Activated gamma-delta T cell treated with anti-CD3 and anti-CD28 coated beads, Interleukin-2, amount 50 U/mL, for 16 hours (primary cell): ENCODE results near the gene UGT1A7.

Experiments used
- DNase-seq: peaks from one replicate; pipeline ENCODE4 v3.0.0-alpha.2; 2020; ENCODE audit warnings: low read depth

The UGT1A7 gene

DNA sequence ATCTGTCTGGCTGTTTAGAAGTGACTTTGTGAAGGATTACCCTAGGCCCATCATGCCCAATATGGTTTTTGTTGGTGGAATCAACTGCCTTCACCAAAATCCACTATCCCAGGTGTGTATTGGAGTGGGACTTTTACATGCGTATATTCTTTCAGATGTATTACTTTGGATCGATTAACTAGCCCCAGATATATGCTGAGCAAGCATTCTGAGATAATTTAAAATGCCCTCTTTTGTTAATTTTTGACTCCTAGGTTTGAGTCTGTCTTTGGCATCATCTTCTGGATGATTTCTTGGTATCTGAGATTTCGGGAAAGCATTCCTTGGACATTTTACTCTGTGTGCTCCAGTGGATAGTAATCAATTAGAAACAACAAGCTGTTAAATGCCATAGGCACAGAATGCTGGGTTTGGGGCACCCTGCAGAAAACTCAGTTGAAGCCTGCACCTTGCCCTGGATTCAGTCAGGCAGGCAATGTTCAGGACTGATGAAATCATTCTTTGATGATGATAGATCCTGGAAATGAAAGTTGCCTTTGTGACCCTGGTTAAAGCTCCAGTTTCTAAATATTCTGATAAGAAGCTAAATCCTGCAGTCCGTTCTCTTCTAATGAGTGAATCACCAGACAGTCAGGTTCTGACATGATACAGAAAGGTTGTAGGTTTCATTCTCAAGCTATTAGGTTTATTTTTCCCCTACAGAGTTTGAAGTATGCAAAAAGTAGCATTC, 79.5 kb downstream of the UGT1A7 start:
- DNase-seq = no peak

DNA sequence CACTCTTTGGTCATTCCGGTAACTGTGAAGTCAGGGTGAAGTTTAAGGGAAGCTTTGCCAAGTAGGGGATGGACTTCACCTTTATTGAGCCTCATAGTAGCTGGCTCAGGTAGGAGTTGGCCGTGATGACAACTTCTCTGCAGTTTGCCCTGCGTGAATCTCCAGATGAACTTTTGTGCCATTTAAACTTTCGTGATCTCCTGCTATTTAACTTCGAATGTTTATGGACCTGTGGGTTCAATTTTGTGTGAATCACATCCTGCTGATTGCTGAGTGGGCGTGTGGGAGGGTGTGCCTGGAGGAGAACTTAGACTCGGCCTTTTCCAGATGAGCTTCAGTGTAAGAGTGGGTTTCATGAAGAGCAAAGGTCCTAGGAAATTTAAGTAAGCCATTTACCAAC, 82.6 kb downstream of the UGT1A7 start:
- no peak for DNase-seq

DNA sequence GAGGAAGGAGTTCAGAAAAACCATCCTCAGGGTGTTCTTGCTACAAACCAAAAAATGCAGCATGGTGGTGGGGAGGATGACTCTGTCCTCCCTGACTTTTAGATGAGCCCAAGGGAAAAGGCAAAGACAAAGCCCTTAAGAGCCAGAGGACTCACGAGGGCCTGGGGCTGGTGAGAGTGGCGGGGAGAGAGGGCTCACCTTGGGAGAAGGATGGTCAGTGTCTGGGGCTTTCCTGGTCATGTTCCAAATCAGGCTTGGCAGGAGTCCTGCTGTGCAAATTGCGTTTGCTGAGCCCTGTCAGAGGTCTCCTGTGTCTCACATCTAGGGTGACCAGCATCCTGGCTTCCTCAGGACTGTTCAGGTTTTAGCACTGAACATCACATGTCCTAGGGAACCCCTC, 83.1 kb downstream of the UGT1A7 start:
- DNase-seq = no peak

DNA sequence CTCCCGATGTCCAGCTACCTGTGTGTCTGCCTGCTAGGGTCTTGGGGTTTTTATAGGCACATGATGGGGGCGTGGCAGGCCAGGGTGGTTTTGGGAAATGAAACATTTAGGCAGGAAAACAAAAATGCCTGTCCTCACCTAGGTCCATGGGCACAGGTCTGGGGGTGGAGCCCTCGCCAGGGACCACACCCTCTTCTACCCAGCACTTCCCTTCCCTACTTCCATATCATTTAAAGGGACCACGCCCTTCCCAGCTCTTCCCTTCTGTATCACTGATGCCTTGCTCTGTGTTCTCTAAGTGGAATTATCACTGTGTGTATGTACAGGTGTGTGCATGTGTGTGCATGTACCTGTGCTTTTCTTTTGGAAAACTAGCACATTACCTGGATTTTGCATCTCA, 84.7 kb downstream of the UGT1A7 start:
- DNase-seq = no peak

DNA sequence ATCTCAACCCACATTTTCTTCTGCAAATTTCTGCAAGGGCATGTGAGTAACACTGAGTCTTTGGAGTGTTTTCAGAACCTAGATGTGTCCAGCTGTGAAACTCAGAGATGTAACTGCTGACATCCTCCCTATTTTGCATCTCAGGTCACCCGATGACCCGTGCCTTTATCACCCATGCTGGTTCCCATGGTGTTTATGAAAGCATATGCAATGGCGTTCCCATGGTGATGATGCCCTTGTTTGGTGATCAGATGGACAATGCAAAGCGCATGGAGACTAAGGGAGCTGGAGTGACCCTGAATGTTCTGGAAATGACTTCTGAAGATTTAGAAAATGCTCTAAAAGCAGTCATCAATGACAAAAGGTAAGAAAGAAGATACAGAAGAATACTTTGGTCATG, 86.4 kb downstream of the UGT1A7 start:
- DNase-seq = no peak

DNA sequence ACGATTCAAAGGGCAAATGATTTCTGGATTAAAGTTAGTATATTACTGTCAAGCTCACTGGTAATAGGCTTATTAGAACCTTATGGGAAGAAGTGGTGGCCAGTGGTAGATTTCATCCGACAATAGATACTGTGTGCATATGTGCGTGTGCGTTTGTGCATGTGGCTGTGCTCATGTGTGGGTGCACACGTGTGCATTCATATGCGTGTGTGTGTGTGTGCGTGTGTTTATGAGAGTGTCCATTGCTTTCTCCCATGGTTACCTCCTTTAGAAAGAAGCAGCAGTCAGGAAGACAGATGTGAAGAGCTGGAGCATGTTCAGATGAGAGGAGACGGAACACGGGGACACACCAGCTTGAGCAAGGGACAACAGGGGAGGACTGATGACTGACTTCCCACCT, 87.6 kb downstream of the UGT1A7 start:
- DNase-seq = no peak

DNA sequence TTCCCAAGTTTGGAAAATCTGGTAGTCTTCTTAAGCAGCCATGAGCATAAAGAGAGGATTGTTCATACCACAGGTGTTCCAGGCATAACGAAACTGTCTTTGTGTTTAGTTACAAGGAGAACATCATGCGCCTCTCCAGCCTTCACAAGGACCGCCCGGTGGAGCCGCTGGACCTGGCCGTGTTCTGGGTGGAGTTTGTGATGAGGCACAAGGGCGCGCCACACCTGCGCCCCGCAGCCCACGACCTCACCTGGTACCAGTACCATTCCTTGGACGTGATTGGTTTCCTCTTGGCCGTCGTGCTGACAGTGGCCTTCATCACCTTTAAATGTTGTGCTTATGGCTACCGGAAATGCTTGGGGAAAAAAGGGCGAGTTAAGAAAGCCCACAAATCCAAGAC, 90.5 kb downstream of the UGT1A7 start:
- no peak for DNase-seq

DNA sequence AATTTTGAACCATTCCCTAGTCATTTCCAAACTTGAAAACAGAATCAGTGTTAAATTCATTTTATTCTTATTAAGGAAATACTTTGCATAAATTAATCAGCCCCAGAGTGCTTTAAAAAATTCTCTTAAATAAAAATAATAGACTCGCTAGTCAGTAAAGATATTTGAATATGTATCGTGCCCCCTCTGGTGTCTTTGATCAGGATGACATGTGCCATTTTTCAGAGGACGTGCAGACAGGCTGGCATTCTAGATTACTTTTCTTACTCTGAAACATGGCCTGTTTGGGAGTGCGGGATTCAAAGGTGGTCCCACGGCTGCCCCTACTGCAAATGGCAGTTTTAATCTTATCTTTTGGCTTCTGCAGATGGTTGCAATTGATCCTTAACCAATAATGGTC, 90.9 kb downstream of the UGT1A7 start:
- DNase-seq = no peak

DNA sequence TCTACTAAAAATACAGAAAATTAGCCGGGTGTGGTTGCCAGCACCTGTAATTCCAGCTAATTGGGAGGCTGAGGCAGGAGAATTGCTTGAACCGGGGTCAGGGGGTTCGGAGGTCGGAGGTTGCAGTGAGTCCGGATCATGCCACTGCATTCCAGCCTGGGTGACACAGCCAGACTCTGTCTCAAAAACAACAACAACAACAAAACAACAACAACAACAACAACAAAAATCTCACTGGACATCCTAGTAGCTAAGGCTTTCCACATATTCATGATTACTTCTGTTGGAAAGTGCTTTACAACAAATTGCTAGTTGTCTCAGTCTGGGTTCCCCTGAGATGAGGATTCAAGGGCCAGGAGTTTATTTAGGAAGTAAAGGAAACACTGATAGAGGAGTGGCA, 92.2 kb downstream of the UGT1A7 start:
- no peak for DNase-seq

DNA sequence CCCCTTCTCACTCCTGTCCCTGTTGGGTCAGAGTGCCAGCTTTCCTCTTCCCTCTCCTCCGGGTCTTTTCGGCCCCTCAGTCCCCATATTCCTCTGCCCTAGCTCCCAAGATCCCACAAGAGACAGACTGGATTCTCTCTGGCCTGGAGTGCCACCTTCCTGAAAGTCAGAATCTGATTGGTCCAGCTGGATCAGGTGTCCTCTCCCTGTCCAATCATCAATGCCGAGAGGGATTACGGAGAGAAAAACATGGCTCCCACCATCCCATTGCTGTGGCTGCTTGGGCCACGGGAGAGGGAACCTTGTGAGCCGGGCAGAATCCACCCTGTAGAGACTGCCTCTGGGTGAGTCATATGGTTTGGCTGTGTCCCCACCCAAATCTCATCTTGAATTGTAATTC, 93.7 kb downstream of the UGT1A7 start:
- no peak for DNase-seq

DNA sequence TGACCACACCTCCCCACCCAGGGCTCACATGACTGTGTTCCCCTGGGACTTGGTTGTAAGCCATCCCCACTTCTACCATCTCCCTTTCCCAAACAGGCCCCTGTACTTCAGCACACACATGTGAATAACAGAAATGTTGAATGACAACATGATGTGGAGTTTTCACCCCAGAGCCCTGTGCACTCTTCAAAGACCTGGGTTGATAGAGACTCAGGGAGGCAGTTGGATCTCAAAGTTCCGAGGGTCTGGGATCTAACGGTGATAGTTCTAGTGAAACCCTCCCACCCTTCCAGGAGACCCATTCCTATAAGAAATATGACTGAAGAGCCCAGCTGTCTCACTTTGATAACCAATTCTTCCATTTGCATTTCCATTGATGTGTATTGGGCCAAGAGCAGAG, 96.3 kb downstream of the UGT1A7 start, which contains the start of gene MROH2A:
Gene MROH2A, plus strand, starts transcription at position 301 of the 400 bp plus-strand sequence. CDS start 1,029 bp downstream, outside the sequence.
- no peak for DNase-seq

DNA sequence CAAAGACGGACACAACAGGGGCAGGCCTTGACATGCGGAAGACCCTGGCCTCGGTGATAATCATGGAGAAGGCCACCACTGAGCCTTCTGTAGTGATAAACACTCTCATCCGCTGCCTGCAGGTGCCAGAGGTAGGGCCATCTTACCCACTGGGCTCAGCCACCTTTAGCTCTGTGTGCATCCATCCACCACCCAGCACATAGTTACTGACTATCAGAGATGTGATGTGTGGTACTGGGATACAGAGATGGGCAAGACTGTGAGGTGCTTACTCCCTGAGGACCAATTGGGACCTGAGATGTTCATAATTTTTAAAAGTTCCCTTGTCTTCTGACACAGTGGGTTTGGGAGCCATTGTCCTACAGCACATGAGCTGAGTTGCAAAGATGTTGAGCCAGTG, 98.0 kb downstream of the UGT1A7 start:
- DNase-seq = no peak

DNA sequence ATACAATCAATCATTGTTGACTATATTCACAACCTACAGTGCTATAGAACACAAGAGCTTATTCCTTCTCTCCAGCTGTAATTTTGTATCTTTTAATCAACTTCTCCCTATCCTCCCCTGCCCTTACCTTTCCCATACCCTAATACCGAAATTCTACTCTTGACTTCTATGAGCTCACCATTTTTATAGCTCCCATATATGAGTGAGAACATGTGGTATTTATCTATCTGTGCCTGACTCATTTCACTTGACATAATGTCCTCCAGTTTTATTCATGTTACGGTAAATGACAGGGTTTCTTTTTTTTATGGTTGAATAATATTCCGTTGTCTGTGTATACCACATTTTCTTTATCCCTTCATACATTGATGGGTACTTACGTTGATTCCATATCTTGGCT, 99.1 kb downstream of the UGT1A7 start:
- no peak for DNase-seq

DNA sequence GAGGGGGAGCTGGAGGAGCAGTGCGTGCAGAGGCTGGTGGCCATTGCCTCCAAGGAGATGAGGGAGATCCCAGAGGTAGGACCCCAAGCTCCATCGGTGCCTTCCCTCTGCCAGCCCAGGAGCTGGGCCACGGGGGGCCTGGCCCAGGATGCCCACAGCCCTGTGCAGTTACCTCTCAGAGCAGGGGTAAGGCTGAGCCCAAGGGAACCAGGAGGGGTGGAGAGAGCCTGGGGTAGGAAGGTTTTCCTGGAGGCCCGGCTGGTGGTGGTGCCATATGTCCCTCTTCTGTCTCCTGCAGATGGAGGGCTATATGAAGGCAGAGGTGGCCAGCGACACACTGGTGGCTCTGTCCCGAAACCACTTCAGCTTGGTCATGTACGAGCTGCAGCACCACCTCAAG, 107.9 kb downstream of the UGT1A7 start:
- DNase-seq = no peak

DNA sequence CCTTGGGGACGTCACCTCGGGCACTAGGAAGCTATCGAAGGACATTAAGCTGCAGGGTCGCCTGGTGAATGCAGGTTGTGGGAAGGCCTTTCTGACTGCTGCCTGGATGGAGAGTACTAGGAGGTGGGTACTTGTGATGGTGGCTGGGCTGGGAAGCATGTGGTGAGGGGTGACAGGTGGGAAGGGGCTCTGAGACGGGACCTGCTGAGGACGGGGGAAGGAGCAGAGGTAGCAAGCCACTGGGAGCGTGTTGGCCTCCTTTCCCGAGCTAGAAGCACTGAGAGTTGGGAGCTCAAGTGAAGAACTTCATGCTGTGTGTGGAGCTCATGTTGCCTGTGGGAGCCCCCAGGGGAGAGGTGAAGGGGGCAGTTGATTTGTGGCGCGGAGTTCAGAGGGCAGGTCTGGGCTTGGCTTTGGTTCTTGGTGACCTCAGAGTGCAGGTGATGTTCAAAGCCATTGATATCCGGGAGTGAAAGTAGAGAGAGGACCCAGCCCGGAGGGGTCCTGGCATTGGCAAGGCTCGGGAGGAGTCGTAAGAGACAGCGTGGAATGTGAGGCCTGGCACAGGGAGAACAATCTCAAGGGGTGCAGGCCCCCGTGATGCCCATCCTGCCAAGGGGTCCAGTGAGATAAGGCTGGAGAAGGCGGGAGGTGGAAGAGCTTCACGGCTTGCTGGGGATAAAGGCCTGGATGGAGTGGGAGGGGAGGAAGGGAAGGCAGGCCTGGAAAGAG, 109.6 kb downstream of the UGT1A7 start:
- DNase-seq = no peak

DNA sequence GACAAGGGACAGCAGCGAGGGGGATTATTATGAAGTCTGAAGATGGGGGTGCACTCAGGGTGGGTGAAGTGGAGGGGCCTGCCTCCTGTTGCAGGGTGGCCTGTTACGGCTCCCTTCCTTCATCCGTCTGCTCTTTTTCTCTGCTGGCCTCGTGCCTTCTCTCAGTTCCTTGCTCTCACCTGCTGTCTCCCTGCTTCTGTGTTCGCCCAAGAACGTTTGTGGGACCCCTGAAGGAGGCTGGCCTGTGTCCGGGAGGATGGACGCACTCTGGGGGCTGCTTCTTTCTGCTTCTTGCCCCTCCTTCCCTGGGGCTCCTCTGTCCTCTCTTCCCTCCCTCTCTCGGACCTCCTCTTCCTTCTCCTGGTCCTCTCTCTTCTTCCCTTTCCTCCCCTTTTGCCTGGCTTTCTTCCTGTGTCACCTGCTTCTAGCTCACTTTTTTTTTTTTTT, 110.2 kb downstream of the UGT1A7 start:
- DNase-seq = no peak

DNA sequence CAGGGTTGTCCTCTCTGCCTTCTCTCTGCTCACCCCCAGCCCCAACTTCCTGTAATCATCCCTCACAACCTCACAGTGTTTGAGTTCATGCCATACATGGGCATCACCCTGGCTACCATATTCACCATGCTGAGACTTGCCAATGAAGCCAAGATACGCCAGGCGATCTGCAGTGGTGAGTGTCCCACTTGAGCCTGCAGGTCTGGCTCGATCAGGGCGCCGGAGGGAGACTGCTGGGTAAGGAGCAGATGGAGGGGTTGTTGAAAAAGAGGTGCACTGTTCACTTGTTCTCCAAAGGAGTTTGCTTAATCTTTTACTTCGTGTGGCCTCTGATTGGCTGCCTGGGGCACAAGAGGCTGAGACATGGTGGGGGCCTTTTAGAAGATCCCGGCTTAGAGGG, 111.0 kb downstream of the UGT1A7 start:
- no peak for DNase-seq

DNA sequence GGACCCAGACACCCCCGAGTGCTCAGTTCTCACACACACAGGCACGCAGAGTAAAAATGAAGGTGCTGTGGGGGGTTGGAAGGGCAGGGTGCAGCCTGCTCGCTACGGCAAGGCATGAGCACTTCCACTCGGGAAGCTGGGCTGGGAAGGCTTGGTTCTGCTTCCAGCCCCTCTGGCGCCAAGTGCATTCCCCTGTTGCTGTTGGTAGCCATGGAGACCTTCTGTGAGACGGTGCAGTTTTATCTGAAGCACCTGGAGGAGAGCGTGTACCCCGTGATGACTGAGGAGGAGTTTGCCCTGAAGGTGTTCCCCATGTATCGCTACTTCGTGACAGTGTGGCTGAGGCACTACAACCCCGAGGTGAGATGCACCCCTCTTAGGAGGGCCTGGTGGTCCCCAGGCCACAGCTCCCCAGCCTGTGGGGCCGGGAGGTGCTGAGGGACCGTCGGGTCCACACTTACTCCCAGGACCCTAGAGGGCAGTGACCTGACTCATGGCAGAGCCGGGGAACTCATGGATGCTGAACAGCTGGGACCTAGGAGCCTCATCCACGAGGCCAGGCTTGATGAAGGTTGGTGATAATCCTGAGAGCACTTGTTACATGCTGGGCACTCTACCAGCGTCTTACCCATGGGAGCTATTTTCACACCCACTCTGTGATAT, 111.9 kb downstream of the UGT1A7 start:
- DNase-seq = no peak

DNA sequence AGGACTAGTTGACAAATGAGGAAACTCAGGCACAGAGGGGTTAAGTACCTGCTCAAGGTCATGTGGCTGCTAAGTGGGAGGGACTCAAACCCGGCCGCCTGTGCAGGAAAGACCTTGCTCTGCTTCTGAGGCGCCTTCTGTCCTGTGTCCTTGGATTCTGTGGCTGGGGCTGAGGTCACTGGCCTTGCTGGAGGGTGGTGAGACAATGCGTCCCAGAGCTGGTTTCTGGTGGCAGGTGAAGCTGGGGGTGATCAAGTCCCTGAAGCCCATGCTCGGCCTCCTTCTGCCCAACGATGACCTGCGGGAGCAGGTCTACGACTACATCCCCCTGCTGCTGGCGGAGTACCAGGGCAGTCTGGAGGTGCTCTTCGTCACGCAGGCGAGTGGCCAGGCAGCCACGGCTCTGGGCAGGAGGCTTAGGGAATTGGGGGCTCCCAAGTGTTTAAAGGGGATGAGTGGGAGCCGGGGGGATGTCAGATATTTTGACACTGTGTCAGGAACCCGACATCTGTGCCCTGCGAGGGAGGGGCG, 112.5 kb downstream of the UGT1A7 start:
- no peak for DNase-seq

DNA sequence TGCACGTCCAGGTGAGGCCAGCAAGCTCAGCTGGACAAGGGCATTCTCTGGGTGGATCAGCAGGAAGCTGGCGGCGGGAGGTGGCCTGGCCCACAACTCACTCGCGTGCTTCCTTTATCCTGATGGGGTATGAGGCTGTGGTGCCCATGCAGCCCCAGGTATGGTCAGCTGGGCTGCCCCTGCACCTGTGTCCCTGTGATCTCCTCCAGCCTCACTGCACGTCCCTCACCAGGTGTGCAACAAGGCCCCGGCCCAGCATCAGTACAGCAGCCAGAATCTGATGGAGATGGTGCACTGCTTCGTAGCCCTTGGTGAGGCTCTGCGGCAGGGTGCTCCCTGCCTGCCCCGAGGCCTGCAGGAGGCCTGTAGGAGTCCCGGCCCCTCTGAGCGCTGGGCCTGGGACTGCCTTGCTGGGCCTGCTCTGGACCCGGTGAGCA, 114.1 kb downstream of the UGT1A7 start:
- no peak for DNase-seq

DNA sequence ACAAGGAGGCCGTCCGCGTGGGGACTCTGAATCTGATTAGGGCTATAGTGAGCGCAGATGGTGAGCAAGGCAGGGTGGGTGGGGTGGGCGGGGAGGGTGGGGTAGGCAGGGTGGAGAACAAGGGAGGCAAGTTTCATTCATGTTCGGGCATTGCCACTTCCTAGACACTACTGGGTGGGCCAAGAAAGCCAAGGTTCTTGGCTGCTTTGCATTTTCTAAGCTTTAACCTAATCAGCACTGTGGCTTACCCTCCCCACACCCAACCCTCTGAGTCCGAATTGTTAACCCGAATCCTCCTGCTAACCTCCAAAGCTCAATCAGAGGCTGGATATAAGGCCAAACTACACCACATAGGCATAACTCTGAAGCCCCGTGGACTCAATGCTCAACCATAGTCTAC, 114.6 kb downstream of the UGT1A7 start:
- DNase-seq = no peak

DNA sequence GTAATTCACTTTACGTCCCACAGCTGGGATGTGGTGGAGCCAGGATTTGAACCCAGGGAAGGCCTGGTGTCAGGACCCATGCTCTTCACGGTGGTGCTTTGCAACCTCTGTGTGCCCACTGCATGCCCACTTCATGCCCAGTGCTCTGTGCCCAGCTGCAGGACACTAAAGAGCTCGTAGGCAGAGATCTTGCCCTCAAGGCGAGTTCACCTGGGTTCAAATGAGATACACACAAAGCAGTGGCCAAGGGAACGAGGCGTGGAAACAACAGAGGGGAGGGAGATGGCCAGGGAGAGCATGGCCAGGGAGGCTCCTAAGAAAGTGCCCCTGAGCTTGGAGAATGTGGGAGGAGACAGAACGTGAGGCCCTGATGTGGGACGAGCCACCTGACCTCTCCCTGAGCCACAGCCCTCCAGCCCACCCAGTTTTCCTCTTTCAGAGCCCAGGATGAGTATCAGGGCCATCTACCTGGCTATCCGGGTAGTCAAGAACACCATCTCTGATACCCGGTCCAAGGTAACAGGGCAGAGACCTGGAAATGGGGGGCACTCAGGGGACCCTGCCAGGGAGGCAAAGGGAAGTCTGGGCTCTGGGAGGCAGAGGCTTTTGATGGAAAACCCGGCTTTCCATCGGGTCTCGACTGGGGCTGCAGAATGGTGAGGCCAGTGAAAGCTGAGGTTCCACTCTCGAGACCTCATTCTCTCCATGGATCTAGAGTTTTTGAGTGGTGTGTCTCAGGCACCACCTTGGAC, 116.8 kb downstream of the UGT1A7 start:
- DNase-seq = no peak
